Psoas muscle (tissue), 7 donors: ENCODE measurements around the gene TSPAN1. TPM values are rescaled to one million over a fixed set of nuclear protein-coding genes. Genes with fewer than 3 reads are reported as not detected.

Experiments
- polyA plus RNA-seq, 3 donors: library from polyadenylated mRNA; stranded (reverse); fragments of 200-250 nt; gene quantifications; one replicate each; pipeline ENCODE4 v1.2.3, GENCODE V29; 2013
- total RNA-seq, 4 donors: library from RNA; stranded (reverse); fragmentation: NEBNext Ultra II Directional in 2 of 4; extraction: Animal tissue kit (Norgen Biotek cat#: 25700) in 2 of 4; gene quantifications; one replicate each; pipeline versions ENCODE4 v1.2.1 to v1.2.4, GENCODE V29; 2021 to 2023
- donor health status: healthy with polysubstance abuse.
- donor health status: DM: no; HTN: no; CAD: no; lungs with moderate emphysema.
- donor health status: Bipolar disorder and iron deficiency.
- donor health status: healthy.
- donor health status: DM: no; HTN: no; CAD: no.
- donor health status: DM: no; HTN: no; CAD: no.
- donor health status: DM: yes; HTN: yes; CAD: no.

The TSPAN1 gene
- total and polyA plus RNA-seq, 7 donors: 1.2 to 14.7 (median 4.0) TPM

Other genes starting within 250 kb of the TSPAN1 start
- gene PIK3R3, start 42.5 kb upstream of the TSPAN1 start, total RNA-seq: 10 to 100 TPM; 17.3 to 24.2 (median 21.2) TPM
- gene PIK3R3, start 42.5 kb upstream of the TSPAN1 start, polyA plus RNA-seq: 10 to 100 TPM in 2 of 3 donors, 1 to 10 TPM in 1; 6.7 to 17.4 (median 16.7) TPM
- gene P3R3URF, start 1.4 kb downstream of the TSPAN1 start, total RNA-seq: not detected
- not detected for gene P3R3URF, start 1.4 kb downstream of the TSPAN1 start, polyA plus RNA-seq
- 100 to 1,000 TPM in 1 of 4 donors, 10 to 100 TPM in 3; 73.5 to 100 (median 87.6) TPM for gene POMGNT1, start 23.3 kb downstream of the TSPAN1 start, total RNA-seq
- 10 to 100 TPM; 63.1 to 89.5 (median 81.1) TPM for gene POMGNT1, start 23.3 kb downstream of the TSPAN1 start, polyA plus RNA-seq
- under 1 TPM; 0.29 to 0.77 (median 0.64) TPM for gene LURAP1, start 28.2 kb downstream of the TSPAN1 start, total RNA-seq
- 1 to 10 TPM in 1 of 3 donors, under 1 TPM in 2; 0.25 to 1.6 (median 0.28) TPM for gene LURAP1, start 28.2 kb downstream of the TSPAN1 start, polyA plus RNA-seq
- under 1 TPM in 1 of 4 donors, not detected in 3; 0.25 TPM for gene RAD54L, start 72.7 kb downstream of the TSPAN1 start, total RNA-seq
- gene RAD54L, start 72.7 kb downstream of the TSPAN1 start, polyA plus RNA-seq: under 1 TPM in 2 of 3 donors, not detected in 1; 0.08 to 0.22 TPM
- 10 to 100 TPM; 52.9 to 76.7 (median 60.1) TPM for gene LRRC41, start 128.5 kb downstream of the TSPAN1 start, total RNA-seq
- gene LRRC41, start 128.5 kb downstream of the TSPAN1 start, polyA plus RNA-seq: 10 to 100 TPM; 34.1 to 53.7 (median 35.9) TPM
- gene UQCRH, start 128.6 kb downstream of the TSPAN1 start, total RNA-seq: 100 to 1,000 TPM; 267 to 440 (median 370) TPM
- gene UQCRH, start 128.6 kb downstream of the TSPAN1 start, polyA plus RNA-seq: 1,000 to 10,000 TPM in 1 of 3 donors, 100 to 1,000 TPM in 2; 773 to 1,297 (median 800) TPM
- gene NSUN4, start 165.7 kb downstream of the TSPAN1 start, total RNA-seq: 10 to 100 TPM; 13.3 to 25.3 (median 20.9) TPM
- gene NSUN4, start 165.7 kb downstream of the TSPAN1 start, polyA plus RNA-seq: 10 to 100 TPM in 2 of 3 donors, 1 to 10 TPM in 1; 9.4 to 16.3 (median 10.7) TPM
- 10 to 100 TPM in 1 of 4 donors, 1 to 10 TPM in 3; 5.0 to 11.0 (median 7.6) TPM for gene FAAH, start 219.2 kb downstream of the TSPAN1 start, total RNA-seq
- gene FAAH, start 219.2 kb downstream of the TSPAN1 start, polyA plus RNA-seq: 1 to 10 TPM; 1.6 to 5.7 (median 5.1) TPM